ENCODE measurements around the gene COL4A2.

Gene COL4A2

DNA sequence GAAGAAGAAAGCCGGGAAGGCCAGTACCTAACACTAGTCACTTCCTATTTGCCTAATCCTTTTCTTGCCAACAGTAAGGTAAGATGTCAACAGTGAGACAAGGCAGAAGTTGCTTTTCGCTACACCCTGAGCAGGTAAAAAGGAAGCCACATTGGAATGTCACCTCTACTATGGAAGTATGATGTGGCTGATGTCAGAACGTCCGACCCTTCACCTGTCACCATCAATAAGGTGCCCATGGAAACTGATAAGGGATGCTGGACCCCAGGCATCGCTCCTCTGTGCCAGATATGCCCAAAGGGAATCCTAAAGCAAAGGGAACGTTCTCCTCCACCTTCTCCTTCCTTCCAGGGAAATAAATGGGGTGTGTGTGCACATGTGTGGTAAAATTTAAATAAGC lies 34.4 kb upstream of the COL4A2 start:
- no peak for DNase-seq

DNA sequence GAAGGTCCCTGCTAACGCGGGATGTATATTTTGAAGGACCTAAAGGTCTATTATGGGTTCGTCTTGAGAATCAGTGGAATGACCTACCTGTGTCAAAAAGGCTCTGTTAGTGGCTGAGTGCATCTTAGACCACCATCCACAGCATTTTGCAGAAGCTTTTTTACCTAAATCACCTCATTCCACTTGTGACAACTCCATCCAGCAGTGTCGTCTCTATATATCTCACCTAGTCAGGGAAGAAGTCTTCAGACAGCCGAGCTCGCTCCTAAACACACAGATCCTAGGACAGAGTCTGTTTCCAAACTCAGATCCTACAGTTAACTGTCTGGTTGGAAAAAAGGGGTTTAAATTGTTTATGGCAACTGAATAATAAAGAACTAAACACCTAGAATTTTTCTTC lies 33.8 kb upstream of the COL4A2 start:
- DNase-seq, result no peak

DNA sequence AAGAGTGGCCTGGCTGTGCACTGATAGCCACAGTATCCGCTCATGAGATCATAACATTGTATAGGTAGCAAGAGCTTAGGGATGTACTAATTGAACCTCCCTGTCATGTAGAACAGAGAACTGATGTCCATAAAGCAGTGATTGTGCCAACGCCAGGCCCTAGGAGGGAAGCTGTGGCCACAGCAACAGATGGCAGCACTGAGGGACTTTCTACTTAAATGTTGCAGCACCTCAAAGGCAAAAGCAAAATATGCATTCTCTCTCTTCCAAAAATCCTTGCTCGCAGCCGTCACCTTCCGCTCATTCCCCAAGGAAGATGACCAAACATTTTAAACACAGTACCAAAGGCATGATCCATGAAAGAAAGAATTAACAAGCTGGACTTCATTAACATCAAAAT lies 32.4 kb upstream of the COL4A2 start:
- no peak for DNase-seq

DNA sequence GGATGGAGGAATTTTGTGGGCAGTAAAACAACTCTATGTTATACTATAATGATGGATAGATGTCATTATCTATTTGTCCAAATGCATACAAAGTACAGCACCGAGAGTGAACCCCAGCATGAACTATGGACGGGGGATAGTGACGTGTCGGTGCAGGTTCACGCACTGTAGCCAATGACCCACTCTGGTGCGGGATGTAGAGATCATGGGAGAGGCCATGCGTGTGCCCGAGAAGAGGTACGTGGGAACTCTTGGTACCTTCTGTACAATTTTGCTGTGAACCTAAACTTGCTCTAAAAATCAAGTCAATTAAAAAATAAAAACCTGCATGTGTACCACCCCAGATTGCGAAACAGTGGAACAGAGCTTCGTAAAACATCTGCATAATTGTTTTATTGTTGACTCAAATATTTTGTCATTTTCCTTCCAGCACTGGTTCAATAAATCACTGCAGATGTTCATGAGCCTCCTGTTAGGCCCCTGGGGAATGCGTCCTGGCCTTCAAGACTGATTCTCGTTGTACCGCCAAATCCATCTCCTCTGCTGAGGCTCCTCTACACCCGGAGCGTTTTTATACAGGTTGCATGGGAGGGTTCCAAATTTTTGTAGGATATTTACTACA lies 31.0 kb upstream of the COL4A2 start:
- DNase-seq, result no peak

DNA sequence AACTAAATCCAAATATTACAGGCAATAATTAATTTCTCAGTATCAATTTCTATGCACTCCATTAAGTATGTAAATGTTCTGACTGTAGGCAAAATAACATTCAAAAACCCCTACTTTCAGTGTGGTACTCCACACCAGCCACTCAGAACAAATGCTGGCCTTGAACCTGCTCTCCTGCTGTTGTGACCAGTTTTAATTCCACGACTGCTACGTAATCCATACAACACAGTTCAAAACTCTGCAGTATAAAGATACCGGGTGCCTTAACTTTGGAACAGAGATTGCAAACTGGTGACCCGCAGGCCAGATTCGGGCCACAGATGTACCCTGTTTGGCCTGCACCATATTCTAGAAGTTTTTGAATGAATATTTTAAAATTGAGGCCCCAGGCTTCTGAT lies 30.5 kb upstream of the COL4A2 start:
- DNase-seq, result no peak

GRCh38 chr13:110277357-110277975 lies 29.6 kb upstream of the COL4A2 start:
- no peak for DNase-seq

DNA sequence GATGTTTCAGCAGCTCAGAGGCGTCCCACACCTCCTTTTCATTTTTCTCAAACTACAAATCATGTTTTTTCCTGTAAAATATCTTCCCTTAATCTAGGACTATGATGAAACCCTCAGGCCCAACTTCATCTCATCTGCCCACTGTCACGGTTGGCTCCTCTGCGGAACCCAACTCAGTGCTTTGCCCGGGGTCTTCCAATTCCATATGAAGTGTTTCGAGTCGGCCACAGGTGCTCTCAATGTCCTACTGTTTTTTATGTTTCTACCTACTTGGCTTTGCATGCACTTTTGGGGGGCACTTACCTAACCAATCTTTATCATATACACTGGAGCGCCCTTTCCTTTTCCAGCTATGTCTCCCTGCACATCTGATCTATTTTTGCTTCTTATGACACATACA lies 28.2 kb upstream of the COL4A2 start:
- DNase-seq, result no peak

GRCh38 chr13:110279684-110280083 lies 27.4 kb upstream of the COL4A2 start:
- no peak for DNase-seq

DNA sequence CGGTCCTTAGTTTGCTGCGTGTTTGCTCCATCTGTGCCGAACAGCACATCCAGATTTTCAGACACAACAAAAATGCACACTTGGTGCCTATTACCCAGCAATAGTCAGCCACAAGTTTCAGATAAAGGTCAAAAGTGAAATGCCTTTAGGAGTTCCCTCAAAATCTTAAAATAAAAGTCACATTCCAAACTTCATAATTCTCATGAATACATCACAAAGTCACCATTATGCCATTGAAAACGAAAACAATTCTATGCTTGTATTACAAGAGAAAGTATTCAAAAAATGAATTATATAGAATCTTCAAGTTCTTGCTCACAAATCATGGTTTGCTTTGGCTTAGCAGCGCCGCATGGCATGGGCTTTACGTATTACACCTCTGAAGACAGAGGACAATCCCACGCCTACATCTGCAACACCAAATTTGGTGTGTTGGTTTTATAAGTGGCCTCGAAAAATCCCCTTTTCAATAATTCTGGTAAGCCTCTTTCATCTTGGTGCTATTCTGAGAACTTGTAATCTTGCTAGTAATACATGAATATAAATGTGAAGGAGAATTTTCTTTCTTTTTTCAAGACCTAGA lies 26.8 kb upstream of the COL4A2 start:
- no peak for DNase-seq

GRCh38 chr13:110280985-110281688 lies 25.9 kb upstream of the COL4A2 start:
- no peak for DNase-seq

DNA sequence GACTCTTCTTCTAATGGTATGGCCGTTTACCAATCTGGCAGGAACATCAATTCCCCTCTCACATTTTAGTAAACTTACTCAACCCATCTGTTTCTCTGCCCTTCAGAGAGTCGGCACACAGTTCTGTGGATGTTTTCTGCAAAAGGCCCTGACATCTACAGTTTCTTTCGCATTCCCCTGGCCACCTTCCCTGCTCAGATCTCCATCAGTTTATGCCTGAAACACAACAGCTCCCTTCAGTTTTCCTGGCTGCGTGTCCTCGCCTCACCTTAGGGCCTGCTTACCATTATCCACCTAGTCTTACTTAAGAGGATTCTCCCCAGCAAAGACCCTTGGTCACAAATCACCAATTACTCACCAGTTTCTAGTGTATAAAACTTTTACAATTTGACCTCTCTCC lies 25.3 kb upstream of the COL4A2 start:
- DNase-seq, result no peak

DNA sequence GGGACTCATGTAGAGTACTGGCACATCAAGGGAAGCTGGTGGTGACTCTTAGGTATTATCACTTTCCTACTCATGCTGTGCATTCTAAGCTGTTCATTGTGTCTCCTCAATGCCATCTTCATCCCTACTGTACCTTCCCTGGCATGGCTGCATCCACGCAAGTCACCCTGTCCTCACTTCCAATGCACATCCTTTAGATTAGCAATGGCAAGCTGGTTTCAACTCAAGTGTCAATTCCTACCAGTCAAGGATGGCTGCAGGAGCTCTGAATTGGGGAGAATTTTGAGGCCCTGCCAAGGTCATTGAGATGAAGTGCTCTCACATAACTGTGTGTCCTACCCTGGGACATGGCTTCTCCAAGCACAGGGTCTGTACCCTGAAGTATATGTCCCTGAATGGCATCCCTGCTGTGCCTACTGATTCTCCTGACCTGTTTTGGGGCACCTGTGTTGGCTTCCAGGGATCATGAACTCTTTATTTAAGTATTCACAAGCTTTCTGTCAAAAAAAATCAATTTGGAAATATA lies 24.7 kb upstream of the COL4A2 start:
- DNase-seq, result no peak

DNA sequence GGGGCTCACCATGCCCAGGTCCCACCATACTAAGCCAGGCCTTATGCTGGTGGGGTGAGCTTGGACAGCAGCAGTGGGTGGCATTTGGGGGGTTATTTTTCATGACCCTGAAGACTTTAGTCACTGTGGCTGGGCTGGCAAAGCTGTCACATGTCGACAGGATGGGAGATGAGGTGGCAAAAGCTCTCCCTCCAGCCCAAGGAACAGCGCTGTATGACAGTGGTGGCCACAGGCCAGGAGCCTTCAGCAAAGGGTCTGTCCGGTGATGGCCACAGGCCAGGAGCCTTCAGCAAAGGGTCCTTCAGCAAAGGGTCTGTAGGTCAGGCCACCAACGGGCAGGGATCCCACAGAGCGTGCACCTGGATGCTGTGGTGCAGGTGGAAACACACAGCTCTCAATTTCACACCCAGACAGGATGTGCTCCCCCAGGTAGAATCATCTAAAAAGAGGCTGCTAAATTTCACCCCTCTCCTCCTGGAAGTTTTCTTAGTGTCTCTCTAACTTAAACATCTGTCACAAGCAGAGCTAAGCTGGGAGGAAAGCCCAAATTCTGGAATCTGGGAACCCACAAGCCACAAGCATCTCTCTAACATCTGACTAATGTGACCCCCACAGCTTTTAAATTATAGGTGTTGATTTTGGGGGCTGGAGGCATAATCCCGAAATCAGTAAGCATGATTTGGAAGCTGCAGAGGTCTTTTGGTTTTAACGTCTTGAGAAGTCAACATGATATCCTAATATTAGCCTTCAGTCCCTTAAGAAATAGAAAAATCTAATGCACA lies 23.2 kb upstream of the COL4A2 start:
- no peak for DNase-seq

- DNase-seq, result no peak
Observed at GRCh38 chr13:110284779-110285484, 22.2 kb upstream of the COL4A2 start.

DNA sequence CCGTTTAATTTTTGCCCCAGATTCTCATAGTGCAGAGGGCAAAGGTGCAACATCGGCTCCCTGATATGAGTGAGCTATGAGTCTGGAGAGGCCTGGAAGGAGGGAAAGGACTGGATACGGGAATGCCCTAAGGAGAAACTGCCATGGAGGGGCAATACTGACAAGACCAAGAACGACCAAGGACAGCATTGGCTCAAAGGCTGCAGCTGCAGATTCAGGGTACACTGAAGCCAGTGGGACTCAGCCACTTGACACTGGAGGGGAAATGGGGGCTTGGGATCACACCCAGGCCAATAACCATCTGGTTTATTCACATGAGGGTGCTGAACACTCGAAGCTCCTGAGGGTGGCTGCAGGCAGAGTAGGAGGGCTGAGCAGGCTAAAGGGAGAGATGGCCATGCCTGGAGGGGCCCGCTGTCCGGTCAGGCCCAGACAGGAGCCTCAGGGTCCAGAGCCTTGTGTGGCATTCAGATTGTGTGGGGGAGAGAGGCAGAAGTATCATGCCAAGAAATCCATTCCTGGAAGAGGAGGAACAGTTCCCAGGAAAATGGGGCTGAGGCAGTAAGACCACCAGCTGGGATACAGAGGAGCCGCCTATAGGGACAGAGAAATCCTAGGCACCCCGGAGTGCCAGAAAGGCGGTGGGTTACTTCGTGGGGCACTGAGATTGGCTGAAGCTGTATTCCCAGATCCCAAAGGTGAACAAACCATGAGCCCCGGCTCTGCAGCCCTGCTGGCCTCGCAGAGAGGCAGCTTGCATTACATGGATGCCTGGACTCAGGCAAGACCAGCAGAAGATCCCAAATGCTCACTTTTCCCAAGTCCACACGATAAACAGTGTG lies 20.9 kb upstream of the COL4A2 start:
- DNase-seq, result no peak

DNA sequence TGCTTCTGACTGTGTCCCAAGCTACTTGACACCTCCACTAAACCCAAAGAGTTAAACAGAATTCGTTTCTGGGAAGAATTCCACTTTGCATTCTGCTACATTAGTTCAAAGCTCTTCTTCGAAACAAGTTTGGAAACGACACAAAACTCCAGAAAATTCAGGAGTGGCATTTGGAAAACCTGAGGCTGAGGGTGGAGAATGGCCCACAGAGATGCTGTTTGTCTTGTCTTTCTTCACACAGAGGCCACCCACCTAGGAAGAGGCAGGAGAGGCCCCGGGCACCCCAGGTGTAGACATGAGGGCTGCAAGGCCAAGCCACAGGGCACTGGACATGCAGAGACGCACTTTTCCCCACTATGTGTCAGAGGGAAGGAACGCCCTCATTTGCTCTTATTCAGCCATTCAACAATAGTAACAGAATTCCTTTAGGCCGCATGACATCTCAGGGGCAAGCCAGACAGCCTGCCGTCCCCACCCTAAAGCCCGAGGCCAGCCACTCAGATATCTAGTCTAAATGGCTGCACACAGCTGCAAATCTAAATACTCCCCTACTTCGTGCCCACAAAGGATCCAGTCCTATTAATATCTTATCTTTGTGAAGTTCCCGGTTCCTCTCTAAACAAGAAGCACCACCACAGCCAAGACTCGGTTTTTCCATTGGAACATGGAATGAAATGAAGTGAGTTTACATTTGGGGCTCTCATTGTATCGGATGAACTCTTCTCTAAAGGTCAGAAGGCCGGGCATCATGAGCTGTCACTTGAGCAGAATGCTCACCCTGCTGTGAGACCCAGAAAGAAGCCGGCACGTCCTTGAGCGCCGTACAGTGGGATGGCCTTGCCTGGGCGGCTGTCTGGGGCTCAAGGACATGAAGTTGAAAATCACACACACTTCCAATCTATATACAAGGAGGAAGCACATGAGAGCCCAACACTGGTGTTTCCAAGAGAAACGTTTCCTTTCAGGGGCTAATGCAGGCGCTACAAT lies 20.0 kb upstream of the COL4A2 start:
- DNase-seq, result no peak

- DNase-seq, result no peak
Observed at GRCh38 chr13:110289174-110289573, 17.9 kb upstream of the COL4A2 start.

DNA sequence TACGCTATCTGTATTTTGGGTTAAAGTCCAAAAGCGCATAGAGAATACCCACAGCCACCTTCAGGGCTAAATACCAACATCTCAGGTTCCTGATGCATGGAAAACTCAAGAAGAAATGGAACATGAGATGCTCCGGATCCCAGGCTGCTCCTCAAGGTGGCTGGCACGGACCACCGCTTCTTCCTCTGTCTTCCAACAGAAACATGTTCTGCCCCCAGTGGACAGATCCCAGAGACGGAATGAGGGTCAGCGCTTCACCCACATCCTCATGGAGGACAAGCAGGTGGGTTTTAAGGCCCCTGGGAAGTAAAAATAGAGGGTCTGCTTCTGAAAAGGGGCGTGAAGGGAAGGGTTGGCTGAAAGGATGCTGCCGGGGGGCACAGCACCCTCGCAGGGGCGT lies 17.4 kb upstream of the COL4A2 start:
- no peak for DNase-seq

DNA sequence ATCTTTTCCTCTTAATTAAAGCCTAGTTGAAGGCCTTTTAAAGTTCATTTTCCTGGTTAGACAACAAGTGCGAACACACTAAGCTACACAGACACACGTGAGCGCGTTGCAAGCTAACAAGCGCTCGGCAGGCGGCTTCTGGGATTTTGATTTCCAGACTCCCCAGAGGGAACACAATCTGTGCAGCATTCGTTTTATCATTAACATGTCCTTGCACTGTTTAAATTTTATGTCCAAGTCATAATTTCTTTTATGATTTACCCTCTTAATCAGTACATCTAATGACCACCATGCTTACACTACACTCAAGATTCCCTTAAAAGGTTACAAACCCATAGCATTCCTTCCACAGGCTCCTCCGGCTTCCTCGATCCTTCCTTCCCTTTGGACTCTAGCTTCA lies 16.9 kb upstream of the COL4A2 start:
- no peak for DNase-seq

GRCh38 chr13:110290826-110291225 lies 16.3 kb upstream of the COL4A2 start:
- no peak for DNase-seq

Measured in SHP77 (cell line).